GM06990 (cell line): ENCODE results near the gene TRIM58.
A peak's percentile ranks its signal among the peaks of the same experiment; 100 is the strongest.

ENCODE experiments used
- DNase-seq: peaks from one replicate; pipeline ENCODE4 v3.0.0-alpha.2; 2011; ENCODE audit not compliant: insufficient read length; ENCODE audit errors: extremely low read depth
- H3K27me3 ChIP-seq: replicated peaks from 2 replicates; pipeline ENCODE4 v1.6.0; 2011; ENCODE audit warnings: low read length; ENCODE audit not compliant: control insufficient read depth, insufficient read depth
- H3K36me3 ChIP-seq: 2 replicates; pipeline ENCODE4 v1.5.1; 2011; ENCODE audit warnings: low read length; ENCODE audit not compliant: control insufficient read depth, insufficient read depth
- H3K4me3 ChIP-seq: replicated peaks from 2 replicates; pipeline ENCODE4 v1.5.1; 2011; ENCODE audit warnings: low read depth, mild to moderate bottlenecking, control low read depth, low read length
- TF ChIP-seq, protein P1 (sequence below): IDR thresholded peaks from 2 replicates; pipeline ENCODE4 v1.5.1; 2011; ENCODE audit warnings: low read length, control low read depth, mild to moderate bottlenecking, inconsistent platforms; ENCODE audit not compliant: insufficient read depth, poor library complexity, severe bottlenecking

The TRIM58 gene

GRCh38 chr1:247857069-247857984 is at the start of gene TRIM58:
TSS of gene TRIM58 (plus strand) at chr1:247857187. CDS start at chr1:247857247, 60 bp downstream.
- TF ChIP-seq, protein P1, sequence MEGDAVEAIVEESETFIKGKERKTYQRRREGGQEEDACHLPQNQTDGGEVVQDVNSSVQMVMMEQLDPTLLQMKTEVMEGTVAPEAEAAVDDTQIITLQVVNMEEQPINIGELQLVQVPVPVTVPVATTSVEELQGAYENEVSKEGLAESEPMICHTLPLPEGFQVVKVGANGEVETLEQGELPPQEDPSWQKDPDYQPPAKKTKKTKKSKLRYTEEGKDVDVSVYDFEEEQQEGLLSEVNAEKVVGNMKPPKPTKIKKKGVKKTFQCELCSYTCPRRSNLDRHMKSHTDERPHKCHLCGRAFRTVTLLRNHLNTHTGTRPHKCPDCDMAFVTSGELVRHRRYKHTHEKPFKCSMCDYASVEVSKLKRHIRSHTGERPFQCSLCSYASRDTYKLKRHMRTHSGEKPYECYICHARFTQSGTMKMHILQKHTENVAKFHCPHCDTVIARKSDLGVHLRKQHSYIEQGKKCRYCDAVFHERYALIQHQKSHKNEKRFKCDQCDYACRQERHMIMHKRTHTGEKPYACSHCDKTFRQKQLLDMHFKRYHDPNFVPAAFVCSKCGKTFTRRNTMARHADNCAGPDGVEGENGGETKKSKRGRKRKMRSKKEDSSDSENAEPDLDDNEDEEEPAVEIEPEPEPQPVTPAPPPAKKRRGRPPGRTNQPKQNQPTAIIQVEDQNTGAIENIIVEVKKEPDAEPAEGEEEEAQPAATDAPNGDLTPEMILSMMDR = no peak
- peak; percentile 18 for DNase-seq
- Histone ChIP-seq H3K36me3 (no peaks in the 10 kb centered on the region), H3K4me3 (no peak within 1 kb of the TSS), H3K27me3 (no peaks in the 10 kb centered on the region; the same call in 1 of the 2 replicates)

DNA sequence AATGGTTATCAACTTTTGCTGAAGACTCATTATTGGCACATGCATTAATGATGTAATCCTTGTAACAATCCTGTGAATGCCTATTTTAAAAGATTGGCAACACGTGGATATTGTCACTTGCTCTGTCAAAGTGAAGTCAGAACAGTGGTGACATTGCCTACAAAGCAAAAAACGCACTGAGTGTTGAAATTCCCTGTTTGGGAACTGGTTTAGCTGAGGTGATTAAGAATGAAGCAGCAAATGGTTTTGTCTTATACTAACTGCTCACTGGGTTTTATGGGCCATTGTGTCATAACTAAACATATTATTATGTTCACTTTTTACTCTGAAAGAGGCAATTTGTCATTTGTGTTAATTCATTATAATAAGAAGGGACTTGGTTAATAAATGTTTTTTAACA is 44.4 kb upstream of the TRIM58 start:
- Histone ChIP-seq H3K27me3 (no peaks in the 10 kb centered on the region), H3K4me3 (no peak overlapping the region), H3K36me3 (no peaks in the 10 kb centered on the region)
- DNase-seq = no peak
- TF ChIP-seq, protein P1 = no peak

DNA sequence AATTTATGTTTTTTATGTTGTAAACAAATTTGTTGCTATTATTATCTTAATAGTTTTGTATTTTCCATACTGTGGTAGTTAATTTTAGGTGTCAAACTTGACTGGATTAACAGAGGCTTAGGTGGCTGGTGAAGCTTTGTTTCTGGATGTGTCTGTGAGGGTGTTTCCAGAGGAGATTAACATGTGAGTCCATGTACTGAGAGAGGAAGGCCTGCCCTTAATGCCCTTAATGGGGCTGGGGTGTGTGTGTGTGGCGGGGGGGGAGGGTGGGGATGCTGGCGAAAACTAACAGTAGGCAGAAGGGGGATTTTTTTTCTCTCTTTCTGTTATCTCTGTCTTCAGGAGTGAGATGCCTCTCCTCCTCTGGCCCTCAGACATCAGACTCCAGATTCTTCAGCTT is 34.9 kb upstream of the TRIM58 start:
- Histone ChIP-seq H3K27me3 (no peaks in the 10 kb centered on the region), H3K4me3 (no peak overlapping the region), H3K36me3 (no peaks in the 10 kb centered on the region)
- no peak for DNase-seq
- TF ChIP-seq, protein P1 = no peak

DNA sequence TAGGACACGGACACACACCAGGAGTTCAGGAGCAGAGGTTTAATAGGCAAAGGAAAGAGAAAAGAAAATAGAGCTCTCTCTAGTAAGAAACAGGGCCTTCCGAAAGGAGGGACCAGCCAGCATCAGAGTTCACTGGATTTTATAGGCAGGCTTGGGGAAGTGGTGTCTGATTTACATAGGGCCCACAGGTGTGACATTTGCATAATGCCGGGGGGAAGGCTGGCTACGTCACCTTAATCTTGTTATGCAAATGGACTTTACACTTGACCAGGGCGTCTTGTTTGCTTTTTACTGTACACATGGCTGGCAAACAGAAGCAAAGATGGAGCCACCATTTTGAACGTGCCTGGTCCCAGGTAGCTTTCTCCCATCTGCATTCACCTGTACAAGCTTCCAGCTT is 33.0 kb upstream of the TRIM58 start, which contains the start of gene OR14A16:
TSS of gene OR14A16 (minus strand) at position 97 of the 400 bp plus-strand sequence. CDS start 8,390 bp downstream, outside the sequence.
- TF ChIP-seq, protein P1 = no peak
- no peak within 1 kb of the TSS for H3K4me3 ChIP-seq
- DNase-seq = no peak
- H3K27me3 ChIP-seq = no peaks in the 10 kb centered on the region
- no peaks in the 10 kb centered on the region for H3K36me3 ChIP-seq

GRCh38 chr1:247825362-247825761 is 31.6 kb upstream of the TRIM58 start:
- Histone ChIP-seq H3K36me3 (no peaks in the 10 kb centered on the region), H3K4me3 (no peak overlapping the region), H3K27me3 (no peaks in the 10 kb centered on the region)
- TF ChIP-seq, protein P1 = no peak
- DNase-seq = no peak
